Tibial nerve (tissue), 3 donors: Measurements from ENCODE around the gene ANKRD31.

Experiments
- POLR2A ChIP-seq, 2 donors: fragments of 450-650 bp; IDR thresholded peaks; one replicate each; pipeline ENCODE4 v1.6.1; 2017; ENCODE audit warnings: antibody characterized with exemption in 2 of 2, mild to moderate bottlenecking in 2 of 2, moderate library complexity in 2 of 2
- TF ChIP-seq, protein P1 (sequence below), 5 experiments: fragments of 200-600 bp in 3 of 5; fragments of 450-650 bp in 2 of 5; sonication (generic) in 3 of 5; IDR thresholded peaks; one replicate each; pipeline ENCODE4 v1.5.1; 2016 to 2019; ENCODE audit warnings: antibody characterized with exemption in 5 of 5, mild to moderate bottlenecking in 3 of 5, moderate library complexity in 2 of 5

DNA sequence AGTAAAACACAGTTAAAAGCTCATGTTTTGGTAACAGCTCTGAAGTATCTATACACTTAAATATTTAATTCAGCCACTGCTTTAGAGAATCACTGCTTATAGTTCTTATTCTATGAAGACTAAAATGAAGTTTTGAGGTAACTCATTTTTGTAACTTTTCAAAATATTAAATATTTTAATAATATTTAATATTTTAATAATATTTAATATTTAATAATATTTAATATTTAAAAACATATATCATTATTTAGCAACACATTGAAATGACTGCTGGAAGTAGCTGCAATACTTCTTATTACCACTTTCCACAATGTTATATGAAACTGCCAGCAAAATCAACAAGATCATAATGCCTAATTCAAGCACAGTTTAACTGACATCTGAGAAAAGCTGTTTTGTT, 165.6 kb downstream of the ANKRD31 start:
- TF ChIP-seq, protein P1, sequence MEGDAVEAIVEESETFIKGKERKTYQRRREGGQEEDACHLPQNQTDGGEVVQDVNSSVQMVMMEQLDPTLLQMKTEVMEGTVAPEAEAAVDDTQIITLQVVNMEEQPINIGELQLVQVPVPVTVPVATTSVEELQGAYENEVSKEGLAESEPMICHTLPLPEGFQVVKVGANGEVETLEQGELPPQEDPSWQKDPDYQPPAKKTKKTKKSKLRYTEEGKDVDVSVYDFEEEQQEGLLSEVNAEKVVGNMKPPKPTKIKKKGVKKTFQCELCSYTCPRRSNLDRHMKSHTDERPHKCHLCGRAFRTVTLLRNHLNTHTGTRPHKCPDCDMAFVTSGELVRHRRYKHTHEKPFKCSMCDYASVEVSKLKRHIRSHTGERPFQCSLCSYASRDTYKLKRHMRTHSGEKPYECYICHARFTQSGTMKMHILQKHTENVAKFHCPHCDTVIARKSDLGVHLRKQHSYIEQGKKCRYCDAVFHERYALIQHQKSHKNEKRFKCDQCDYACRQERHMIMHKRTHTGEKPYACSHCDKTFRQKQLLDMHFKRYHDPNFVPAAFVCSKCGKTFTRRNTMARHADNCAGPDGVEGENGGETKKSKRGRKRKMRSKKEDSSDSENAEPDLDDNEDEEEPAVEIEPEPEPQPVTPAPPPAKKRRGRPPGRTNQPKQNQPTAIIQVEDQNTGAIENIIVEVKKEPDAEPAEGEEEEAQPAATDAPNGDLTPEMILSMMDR (IDR thresholded peaks at IDR 0.05) = no peak
- TF ChIP-seq POLR2A (IDR thresholded peaks at IDR 0.05) = no peak
